GM12873 (cell line): ENCODE results near the gene MAGEA1.

Experiments
- TF ChIP-seq, protein P1 (sequence below): IDR thresholded peaks from 2 replicates; pipeline ENCODE4 v1.5.1; 2012; ENCODE audit warnings: low read depth, mild to moderate bottlenecking, moderate library complexity, low read length, control low read depth; ENCODE audit not compliant: insufficient read depth; ENCODE audit errors: missing control alignments

MAGEA1 gene

DNA sequence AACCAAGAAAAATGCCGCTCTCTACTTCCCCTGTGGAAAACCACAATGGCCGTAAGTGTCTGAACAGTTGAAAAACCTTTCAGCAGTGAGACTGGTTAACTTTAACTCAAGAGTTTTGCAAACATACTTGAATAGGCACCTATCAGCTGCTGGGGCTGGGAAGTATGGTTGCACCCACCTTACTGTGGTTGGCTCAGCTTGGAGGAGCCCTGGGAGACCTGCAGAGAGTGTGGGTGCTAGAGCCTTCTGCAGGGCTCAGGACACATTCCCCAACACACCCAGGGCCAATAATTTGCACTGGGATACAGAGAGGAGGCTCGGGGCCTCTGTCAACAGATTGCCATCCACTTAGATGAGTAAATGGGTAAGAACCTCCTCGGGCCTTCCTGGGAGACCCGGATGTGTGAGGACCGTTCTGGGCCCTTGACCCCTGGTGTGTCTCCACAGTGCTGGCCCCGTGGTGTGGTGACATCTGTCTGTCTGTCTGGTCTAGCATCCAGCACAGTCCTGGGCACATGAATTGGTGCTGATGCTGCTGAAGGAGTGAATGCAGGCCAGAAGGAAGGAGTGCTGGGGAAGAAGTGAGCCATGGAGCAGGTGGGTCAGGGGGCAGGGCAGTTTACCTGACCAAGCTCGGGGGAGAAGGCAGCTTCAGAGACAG, 46.5 kb downstream of the MAGEA1 start:
- TF ChIP-seq, protein P1, sequence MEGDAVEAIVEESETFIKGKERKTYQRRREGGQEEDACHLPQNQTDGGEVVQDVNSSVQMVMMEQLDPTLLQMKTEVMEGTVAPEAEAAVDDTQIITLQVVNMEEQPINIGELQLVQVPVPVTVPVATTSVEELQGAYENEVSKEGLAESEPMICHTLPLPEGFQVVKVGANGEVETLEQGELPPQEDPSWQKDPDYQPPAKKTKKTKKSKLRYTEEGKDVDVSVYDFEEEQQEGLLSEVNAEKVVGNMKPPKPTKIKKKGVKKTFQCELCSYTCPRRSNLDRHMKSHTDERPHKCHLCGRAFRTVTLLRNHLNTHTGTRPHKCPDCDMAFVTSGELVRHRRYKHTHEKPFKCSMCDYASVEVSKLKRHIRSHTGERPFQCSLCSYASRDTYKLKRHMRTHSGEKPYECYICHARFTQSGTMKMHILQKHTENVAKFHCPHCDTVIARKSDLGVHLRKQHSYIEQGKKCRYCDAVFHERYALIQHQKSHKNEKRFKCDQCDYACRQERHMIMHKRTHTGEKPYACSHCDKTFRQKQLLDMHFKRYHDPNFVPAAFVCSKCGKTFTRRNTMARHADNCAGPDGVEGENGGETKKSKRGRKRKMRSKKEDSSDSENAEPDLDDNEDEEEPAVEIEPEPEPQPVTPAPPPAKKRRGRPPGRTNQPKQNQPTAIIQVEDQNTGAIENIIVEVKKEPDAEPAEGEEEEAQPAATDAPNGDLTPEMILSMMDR, result no peak

DNA sequence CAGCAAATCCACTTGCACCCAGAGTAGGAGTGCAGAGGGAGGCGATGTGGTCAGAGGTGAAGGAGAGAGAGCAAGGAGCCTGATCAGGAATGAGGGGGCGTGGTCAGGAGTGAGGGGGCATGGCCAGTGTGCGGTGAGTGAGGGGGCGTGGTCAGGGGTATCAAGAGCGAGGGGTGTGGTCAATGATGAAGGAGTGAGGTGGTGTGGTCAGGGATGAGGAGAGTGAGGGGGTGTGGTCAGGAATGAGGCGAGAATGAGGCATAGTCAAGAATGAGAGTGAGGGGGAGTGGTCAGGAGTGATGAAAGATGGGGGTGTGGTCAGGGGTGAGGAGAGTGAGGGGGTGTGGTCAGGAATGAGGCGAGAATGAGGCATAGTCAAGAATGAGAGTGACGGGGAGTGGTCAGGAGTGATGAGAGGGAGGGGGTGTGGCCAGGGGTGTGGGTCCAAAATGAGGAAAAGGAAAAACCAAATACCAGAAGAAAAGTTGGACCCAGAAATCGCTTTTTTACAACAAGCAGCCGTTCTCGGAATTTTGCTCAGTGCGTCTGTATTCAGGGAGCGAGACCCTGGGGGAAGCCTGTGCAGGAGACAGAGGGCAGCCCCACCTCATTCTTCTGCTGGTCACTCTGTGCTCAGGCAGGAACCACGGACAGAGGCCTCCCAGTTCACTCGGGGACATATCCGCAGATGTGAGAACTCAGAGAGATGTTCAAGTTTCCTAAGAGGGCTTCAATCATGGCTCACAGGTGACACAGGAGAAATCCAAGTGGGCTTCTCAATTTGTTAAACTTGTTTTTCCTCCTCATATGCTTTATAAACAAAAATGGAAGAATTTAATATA, 47.5 kb downstream of the MAGEA1 start:
- TF ChIP-seq, protein P1, result no peak
